NCI-H1048 (cell line): ENCODE data around the gene IKZF1.

ENCODE experiments used
- DNase-seq: peaks from one replicate; lab custom pipeline; 2025; lab: John Stamatoyannopoulos, UW

IKZF1 gene

DNA sequence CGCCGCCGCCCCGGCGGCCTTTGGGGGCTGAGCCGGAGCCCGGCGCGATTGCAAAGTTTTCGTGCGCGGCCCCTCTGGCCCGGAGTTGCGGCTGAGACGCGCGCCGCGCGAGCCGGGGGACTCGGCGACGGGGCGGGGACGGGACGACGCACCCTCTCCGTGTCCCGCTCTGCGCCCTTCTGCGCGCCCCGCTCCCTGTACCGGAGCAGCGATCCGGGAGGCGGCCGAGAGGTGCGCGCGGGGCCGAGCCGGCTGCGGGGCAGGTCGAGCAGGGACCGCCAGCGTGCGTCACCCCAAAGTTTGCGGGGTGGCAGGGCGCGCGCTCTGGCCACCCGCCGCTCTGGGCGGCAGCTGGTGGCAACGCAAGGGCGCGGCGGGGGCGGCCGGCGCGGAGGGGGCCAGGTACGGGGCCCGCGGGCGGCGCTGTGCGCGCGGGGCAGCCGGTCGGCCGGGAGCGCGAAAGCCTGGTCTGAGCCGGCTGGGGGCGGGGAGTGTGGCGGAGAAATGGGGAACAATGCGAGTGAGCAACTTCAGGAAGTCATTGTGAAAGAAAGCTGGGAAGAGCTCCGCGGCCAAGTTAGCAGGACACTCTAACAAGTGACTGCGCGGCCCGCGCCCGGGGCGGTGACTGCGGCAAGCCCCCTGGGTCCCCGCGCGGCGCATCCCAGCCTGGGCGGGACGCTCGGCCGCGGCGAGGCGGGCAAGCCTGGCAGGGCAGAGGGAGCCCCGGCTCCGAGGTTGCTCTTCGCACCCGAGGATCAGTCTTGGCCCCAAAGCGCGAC is at the start of gene IKZF1:
Gene IKZF1 (plus strand): TSS at position 588 of the 782 bp plus-strand sequence. CDS start 14,346 bp downstream, outside the sequence.
- no peak for DNase-seq

DNA sequence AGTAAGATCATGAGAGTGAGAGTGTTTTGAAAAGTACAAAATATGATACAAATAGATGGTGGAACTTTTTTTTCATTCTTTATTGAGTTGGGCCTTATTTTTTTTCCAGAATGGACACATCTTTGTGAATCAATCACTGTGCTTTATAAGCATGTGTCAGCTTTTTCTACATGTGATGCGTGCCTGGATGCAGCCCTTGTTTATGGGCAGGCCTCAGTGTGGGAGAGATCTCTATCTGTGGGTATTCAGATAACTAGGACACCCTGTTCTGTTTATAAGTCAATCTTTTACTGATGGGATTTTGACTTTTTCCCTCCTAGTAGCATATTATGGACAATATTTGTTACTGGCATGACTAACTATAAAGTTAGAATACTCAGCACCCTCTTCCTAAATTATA is 42.9 kb upstream of the IKZF1 start:
- DNase-seq = no peak

DNA sequence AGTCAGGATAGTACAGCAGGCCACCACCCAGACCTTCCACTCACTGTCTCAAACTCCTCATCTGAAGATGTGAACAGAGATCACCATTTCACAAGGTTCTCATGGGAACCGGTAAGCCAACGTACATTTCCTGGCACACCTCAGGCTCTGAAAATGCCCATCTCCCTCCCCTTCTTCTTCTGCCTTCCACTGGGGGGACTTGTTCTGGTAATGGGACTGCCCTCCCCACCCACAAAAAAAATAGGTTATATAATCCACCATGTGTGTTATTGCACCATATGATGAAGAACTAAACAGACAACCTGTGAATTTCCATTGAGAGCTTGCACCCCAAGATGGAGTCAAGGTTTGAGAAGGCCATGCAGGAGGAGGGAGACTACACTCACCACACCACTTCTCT is 42.1 kb upstream of the IKZF1 start:
- no peak for DNase-seq

DNA sequence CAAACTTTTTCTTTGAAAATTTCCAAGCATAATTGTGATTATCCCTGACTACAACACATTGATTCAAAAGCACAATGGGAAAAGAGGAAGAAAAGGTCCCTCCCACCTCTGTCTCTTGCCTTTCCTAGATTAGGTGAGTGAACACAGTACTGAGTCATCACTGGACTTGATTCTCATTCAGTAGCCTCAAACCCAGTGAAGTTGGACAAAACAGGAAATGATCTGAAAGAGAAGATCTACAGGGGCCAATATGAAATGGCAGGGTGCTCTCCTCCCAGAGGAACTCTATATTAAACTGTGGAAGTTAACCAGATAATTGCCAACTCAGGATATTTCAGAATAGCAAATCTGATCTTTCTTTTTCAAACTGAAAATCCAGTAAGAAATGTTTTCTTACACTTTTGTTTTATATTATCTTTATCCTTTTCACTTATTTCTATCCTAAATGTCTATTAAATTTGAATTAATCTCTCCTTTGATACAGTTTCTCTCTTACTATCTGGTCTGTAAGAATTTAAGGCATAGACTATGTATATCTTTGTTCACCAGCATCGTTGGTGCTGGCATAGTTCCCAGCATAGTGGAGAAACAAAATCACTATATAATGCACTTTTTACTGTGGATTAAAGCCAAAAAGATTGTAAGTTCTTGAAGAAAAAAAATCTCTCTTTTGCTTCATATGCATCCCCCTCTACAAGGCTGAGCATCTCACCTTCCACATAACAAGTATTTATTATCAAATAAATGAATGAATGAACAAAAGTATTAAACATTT is 41.4 kb upstream of the IKZF1 start:
- no peak for DNase-seq

DNA sequence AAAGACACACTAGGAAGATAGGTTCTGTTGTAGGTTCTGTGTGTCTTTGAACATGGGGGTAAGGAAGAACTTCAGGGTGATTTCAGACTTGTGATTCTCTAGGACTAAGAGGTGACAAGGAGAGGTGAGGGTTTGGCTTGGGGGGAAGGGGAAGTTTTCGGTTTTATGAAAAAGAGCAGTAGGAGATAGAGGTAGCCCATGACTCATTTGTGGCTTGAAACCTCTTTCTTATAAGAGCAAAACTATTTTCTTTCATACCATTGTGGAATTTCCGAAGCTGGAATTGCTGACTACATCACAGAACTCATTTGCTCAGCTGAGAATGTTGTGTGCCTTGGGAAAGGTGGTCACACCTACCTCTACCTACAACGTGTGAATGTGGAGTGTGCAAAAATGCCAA is 39.6 kb upstream of the IKZF1 start:
- no peak for DNase-seq

DNA sequence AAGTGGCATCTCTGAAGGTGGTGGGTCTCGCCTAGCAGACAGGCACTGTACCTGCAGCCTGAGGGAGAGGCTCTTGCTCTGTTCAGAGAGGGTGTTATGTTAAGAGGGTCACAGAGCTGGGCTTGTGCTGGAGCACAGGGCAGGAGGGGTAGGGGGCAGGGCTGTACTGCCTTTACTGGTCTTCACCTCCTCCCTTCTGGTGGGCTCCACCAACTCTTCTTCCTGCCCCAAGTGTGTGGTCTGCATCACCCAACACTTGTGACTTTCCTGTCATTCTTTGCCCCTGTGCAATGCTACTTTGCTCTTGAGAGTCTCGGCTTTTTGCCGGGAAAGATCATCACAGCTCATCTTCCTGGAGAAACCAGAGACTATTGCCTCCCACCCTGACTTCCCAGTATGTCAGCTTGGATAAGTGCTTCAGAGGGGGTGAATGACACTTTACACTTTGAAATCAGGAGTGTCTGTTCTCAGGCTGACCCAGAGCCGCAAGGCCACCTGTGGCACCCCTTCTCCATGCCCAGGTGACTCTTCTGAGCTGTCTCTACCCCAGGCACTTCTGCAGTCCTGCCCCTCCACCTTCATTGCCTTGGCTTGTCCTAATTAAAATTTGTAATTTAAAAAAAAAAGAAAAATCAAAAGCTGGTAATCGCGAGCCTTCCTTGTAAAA is 38.4 kb upstream of the IKZF1 start:
- no peak for DNase-seq

DNA sequence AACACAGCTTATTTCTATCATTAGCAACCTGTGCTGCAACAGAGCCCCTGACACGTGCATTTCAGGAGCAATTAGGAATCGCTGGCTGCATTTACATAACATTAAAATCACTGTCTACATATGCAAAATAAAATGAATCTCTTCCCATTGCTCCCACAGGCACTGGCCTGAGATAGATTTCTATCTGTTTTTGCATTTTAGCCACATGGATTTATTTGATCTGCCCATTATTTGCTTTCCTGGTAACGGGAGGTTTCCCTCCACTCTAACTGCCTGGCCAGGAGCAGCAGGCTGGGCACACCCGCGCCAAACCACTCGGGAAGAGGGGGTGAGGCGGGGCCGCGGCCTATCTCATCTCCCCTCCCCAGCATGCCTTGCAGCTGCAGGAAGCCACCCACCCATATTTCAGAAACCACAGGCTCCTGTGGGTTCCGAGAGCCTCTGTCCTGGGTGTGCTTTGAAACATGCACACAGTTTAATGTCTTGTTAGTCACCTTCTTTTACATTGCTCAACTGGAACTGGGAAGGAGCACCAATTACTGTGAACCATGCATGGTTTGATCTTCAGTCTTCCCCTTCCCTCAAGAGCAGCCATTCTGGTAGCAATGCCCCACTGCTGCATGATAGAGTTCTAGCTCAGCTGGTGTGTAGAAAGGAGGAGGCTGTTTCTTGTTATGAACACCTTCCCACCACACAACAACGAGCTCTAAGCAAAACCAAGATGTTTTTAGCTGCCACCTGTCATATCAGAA is 37.7 kb upstream of the IKZF1 start:
- no peak for DNase-seq

DNA sequence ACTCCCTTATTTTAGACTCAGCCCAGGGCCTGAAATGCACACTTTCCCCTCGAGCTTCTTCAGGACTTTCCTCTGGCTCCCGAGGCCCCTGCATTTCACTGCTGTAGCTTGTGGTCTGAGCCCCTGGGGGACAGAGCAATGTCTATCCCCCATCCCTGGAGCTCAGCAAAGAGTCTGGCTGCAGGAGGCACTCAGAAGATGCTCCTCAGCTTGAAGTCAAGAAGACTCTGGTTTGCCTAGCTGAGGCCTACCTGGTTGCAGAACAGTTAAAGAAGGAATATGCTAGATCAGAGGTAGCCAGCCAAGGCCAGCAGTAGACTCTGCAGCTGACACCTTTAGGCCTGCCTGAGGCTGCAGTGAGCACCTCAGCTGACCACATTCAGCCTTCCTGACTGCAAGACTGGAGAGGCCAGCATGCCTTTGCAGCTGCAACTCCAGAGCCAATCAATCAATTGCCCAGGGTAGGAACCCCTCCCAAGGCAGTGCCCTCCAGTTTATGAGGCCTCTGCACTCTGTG is 36.9 kb upstream of the IKZF1 start:
- no peak for DNase-seq

DNA sequence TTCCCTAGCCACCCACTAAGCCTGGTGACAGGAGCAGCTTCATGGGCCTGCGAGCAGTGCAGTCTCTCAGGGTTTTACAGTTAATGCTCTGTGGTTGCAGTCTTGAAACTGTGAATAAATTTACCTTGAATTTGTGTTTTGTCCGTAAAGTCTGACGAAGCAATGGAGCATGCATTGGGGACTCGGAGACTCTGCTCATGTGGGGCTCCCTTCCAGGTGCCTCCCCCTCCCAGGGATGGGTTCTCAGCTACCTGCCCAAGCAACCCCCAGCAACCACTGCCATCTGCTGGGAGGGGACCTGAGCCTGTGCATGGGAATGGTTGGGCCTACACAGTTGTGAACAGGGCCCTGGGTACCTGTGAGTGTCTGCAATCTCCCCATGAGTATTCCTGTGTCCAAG is 36.3 kb upstream of the IKZF1 start:
- no peak for DNase-seq

DNA sequence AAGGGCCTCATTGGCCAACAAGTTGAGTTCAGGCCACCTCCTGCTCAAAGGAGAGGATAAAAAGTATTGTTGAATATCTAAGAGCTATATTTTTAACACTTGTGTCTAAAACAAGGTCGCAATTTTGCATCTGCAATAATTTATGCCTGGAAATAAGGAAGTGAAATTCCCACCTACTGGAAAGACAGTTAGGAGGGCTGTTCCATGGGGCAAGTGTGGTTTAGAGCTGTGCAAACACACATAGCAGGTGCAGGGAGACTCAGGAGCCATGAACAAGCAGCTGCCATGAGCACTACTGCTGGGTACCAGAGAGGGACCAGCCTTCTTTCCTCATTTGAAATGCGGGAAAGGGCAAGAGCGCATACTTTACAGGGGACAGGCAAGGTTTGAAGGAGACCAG is 35.5 kb upstream of the IKZF1 start:
- no peak for DNase-seq

DNA sequence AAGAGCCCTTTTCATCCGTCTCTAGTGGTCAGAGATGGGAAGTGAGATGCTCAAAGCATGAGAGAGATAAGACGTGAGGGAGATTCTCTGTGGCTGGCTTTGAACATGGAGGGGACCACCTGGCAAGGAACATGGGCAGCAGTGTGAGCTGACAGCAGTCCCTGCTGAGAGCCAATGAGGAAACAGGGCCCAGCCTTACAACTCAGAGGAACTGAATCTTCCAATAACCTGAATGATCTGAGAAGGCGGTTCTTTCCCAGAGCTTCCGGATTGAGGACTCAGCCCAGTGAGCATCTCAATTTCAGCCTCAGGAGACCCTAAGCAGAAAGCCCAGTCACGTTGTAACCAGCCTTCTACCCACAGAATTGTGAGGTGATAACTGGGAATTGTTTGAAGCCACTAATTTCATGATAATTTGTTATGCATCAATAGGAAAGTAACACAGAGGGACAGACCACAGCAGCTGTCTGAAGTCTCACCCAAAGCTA is 33.9 kb upstream of the IKZF1 start:
- DNase-seq = no peak

DNA sequence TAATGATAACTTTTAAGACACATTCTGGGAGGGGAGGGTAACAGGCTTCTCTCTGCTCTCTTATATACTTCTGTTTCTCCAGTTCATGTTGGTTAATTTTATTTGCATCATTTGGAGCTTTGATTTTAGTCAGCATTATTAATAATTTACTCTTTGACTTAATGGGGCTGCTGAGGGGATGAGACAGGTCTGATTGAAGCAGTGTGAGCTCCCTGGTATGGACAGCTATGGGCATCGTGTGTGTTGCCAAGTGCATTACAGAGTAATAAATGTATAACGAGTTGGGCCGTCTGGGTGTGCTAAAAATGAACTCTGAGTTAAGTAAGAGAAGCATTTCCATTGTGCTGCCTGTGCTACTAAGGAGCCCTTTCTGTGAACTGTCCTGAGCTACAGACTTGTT is 31.7 kb upstream of the IKZF1 start:
- no peak for DNase-seq

DNA sequence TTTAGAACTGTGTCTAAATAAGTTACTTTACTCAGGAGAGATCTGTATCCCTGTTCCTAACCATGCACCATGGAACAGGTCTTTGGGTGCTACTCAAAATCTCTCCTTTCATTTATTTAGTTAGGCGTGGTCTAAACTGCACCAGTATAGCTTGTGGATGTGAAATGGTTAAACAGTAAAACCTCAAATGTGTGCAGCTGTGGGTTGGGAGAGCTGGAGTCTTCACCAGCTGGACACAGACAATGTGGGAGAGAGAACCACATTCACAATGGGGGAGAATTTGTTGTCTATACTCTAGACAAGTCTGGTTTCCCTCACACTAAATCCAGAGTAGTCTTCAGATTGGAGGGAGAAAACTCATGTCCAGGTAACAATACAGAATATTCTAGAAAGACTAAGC is 31.2 kb upstream of the IKZF1 start:
- DNase-seq = no peak

DNA sequence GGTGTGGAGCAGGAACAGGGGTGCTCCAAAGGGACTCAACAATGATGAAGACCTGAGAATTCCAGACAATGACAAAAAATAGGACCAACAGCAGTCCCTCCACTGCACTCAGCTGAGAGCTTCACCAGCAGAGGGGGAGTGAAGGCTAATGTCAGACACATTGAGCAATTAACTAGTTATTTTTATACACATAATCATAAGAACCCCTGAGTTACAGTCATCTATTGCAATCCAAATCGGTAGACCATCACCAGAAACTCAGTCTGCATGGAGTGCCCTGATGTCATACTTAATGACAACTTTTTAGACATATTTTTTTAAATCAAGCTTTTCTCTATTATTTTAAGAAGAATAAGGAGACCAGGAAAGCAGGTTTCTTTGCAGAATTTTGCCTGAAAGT is 30.6 kb upstream of the IKZF1 start:
- DNase-seq = no peak

DNA sequence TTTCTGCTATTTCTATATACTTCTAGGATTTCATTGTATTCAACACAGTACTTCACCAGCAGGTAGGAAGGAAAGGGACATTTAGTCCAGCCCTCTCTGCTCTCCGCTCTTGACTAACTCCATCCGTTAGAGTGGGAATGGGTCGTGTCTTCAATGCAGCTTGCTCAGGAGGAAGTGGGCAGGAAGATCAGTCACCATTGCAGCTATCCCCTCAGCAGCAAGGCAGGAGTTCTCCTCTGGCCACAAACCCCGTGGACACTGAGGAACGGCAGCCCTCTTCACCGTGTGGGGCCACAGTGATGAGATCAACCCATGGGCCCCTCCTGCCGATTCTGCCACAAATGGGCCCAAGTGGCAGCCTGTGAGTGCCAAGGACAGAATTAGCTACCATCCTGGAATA is 30.2 kb upstream of the IKZF1 start:
- no peak for DNase-seq

DNA sequence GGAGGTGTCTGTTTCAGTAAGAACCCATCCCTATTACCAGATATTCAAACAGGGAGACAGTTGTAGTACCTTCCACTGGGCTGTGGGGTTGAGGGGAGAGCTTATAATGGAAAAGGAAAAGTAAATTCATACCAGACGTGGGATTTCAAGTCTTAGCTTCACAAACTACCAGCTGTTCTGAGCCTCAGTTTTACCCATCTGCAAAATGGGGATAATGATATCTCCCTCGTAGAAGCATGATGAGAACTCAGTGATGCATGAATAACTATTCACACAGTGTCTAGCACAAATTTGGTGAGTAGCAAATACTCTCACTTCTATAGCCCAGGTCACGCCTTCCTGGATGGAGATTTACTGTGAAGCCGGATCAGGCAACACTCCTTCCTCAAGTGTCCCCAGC is 29.1 kb upstream of the IKZF1 start:
- no peak for DNase-seq

DNA sequence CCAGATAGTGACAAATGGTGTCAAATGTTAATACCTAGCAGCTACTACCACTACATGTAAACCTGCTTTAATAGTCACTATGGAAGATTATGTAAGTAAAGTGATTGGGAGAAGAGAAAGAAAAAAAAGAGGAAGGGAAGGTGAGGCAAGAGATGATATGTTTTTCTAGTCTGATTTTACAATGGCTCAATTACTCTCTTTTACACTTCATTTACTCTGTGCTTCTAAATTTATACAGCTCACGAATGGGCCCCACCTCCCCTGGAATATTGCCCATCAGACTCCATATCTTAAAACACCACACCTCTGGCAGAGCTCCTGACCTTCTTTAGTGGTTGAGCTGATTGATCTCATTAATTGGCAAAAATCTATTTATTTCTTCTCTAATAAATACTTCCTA is 28.0 kb upstream of the IKZF1 start:
- DNase-seq = no peak

DNA sequence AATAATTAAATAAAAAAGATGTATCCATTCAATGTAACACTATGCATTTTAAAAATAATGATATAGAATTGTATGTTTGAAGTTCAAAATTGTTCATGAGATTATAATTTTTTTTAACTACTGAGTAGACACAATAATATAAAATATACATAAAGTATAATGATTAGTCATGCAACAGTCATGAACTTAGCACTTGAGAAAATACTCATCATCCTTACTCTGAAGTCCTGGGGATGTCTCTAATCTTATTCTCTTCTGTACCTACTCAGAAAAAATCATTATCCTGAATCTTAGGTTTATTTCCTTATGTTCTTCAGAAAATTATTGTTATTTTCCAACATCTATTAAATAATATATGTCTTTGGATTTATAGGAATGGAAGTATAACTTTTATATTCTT is 26.4 kb upstream of the IKZF1 start:
- DNase-seq = no peak

DNA sequence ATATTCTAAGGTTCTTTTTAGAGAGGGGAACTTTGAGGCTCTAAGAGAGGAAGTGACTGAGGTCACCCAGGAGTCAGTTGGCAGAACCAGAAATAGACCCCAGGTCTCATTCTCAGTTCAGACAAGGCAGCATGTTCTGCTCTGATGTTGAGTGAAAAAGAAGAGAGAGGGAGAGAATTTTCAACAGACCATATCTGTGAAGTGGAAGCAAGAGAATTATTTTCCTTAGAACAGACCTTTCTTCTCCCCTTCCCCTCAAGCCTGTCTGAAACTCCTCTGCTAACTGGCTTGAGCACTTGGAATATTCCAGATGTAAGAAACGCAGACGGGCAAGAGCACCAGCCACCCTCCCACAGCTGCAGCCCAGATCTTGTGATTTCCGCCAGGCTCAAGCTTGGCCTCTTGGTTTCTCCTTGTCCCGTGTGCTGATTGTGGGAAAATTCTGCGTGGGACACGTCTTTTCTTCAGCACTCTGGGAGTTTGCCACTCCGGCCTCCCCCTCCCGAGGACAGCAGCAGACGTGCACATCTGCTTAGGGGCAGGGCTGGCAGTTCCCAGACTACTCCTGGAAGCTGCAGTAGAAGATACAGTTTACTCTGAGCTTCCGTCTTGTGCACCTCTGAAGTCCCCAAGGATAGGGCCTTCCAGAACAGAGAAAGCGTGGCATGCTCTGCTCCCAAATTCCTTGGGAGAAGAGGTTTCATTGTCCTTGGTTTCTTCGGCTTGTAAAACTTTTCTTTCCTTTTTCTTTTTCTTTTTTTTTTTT is 22.7 kb upstream of the IKZF1 start:
- no peak for DNase-seq

DNA sequence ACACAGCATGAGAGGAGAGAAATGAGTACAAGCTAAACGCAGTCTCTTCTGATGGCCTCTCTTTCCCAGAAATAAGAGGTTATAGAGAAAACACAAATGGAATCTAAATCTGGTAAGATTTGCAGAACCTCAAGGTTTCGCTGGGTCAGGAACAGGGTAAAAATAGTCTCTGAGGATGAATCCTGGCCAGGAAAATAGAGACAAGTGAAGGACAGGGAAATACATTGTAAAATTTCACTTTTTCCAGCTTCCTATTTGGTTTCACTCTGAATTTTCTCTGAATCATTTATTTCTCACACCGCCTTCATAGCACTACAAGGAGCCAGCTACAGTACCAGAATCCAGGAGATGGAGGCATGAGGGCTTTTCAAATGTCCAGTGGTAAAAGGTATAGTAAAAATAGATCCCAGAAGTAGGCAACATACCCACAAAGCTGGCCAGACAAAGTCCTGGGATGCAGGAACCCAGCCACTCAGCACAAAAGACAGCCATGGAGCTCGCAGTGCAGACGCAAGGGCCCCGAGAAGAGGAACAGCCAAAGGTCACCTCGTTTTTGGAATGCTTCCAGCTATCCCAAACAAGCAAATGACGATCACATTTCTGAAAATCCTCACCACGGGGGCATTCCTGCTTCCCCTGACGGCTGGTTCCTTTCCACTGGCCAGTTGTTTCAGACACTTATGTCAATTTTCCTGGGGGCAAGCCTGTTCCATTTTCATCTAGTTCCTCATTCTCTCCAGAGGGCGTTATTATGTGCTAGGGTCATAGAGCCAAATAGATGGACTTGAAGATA is 21.5 kb upstream of the IKZF1 start:
- DNase-seq = no peak
